Panc1 (cell line): ENCODE results near the gene RFXANK. TPM values are rescaled to one million over a fixed set of nuclear protein-coding genes. Genes with fewer than 3 reads are reported as not detected.
A peak's percentile ranks its signal among the peaks of the same experiment; 100 is the strongest.

ENCODE experiments used
- ATAC-seq: fragments of 200-7000 bp; cut with Tn5 transposase; 2 replicates; pipeline ENCODE4 v1.9.1; 2020; ENCODE audit warnings: mild to moderate bottlenecking, moderate library complexity
- BruUV-seq: library from RNA; stranded (reverse); fragments of 400-500 nt; replicated peaks from 2 replicates; lab custom pipeline; 2021; lab: Mats Ljungman, UMichigan
- CTCF ChIA-PET: fragments of 300-600 bp; sonication (Branson Sonifier 250); formaldehyde crosslinking; loops from one replicate; lab custom pipeline; 2022; ENCODE audit warnings: antibody characterized with exemption; lab: Charles Lee
- POLR2A ChIA-PET: fragments of 300-600 bp; sonication (Branson Sonifier 250); formaldehyde crosslinking; loops from one replicate; lab custom pipeline; 2022; ENCODE audit warnings: antibody characterized with exemption; lab: Charles Lee
- DNase-seq: peaks from one replicate; pipeline ENCODE4 v3.0.0-alpha.2; 2010; ENCODE audit warnings: low read depth, low spot score
- H3K27ac ChIP-seq: 2 replicates; pipeline ENCODE4 v1.5.1; 2011; ENCODE audit warnings: mild to moderate bottlenecking, low read length, inconsistent platforms
- H3K27me3 ChIP-seq: fragments of 200-500 bp; sonication (Bioruptor generic); 2 replicates; pipeline ENCODE4 v1.6.0; 2014; ENCODE audit warnings: low read length, inconsistent platforms; ENCODE audit not compliant: control insufficient read depth, insufficient read depth
- H3K36me3 ChIP-seq: fragments of 200-500 bp; sonication (Bioruptor generic); 2 replicates; pipeline ENCODE4 v1.5.1; 2014; ENCODE audit warnings: inconsistent platforms, mild to moderate bottlenecking, low read length, moderate library complexity; ENCODE audit not compliant: control insufficient read depth, insufficient read depth
- H3K4me1 ChIP-seq: 2 replicates; pipeline ENCODE4 v1.5.1; 2011; ENCODE audit warnings: inconsistent platforms, mild to moderate bottlenecking, low read length, moderate library complexity; ENCODE audit not compliant: control insufficient read depth, insufficient read depth
- H3K4me3 ChIP-seq, 2 experiments: 2 replicates each; pipeline ENCODE4 v1.5.1; 2011 to 2012; ENCODE audit warnings: low read depth in 2 of 2, low read length in 2 of 2, mild to moderate bottlenecking in 2 of 2, inconsistent platforms in 1 of 2, moderate library complexity in 1 of 2
- H3K9me3 ChIP-seq: fragments of 200-500 bp; sonication (Bioruptor generic); 2 replicates; pipeline ENCODE4 v1.5.1; 2014; ENCODE audit warnings: low read depth, mild to moderate bottlenecking, inconsistent platforms, low read length, moderate library complexity; ENCODE audit not compliant: control insufficient read depth, insufficient read depth
- POLR2AphosphoS5 ChIP-seq: IDR thresholded peaks from 2 replicates; pipeline ENCODE4 v1.6.1; 2012; ENCODE audit warnings: mild to moderate bottlenecking, low read depth, low read length, moderate library complexity
- SIN3A ChIP-seq: IDR thresholded peaks from 2 replicates; pipeline ENCODE4 v1.6.1; 2012; ENCODE audit warnings: low read depth, mild to moderate bottlenecking, low read length, moderate library complexity, borderline replicate concordance; ENCODE audit not compliant: insufficient read depth
- TCF7L2 ChIP-seq: IDR thresholded peaks from 2 replicates; pipeline ENCODE4 v1.6.1; 2011; ENCODE audit warnings: mild to moderate bottlenecking, low read depth, low read length, inconsistent platforms
- in situ Hi-C: cut with HindIII; loops from 2 replicates; pipeline ENCODE4 v1.10.0; 2016; ENCODE audit warnings: low sequenced_read_pairs, low pct_unique_long_range_greater_than_20kb
- intact Hi-C: fragments of 100-400 bp; cut with micrococcal nuclease; formaldehyde crosslinking; loops from one replicate; pipeline ENCODE4 v1.10.0; 2022; ENCODE audit not compliant: unreplicated experiment
- total RNA-seq: library from RNA; stranded (reverse); gene quantifications from one replicate; pipeline ENCODE4 v1.2.1, GENCODE V29; 2021; ENCODE audit not compliant: unreplicated experiment
- TF ChIP-seq, protein P1 (sequence below): fragments of 450-650 bp; IDR thresholded peaks from 2 replicates; pipeline ENCODE4 v1.5.1; 2017; ENCODE audit warnings: mild to moderate bottlenecking
- TF ChIP-seq, protein P2 (sequence below), 2 experiments: IDR thresholded peaks; 2 replicates each; pipeline ENCODE4 v1.6.1; 2011 to 2012; ENCODE audit warnings: low read depth in 2 of 2, control low read depth in 1 of 2, low read length in 1 of 2, mild to moderate bottlenecking in 1 of 2, moderate library complexity in 1 of 2; ENCODE audit not compliant: insufficient read depth in 1 of 2

RFXANK gene
- total RNA-seq, 1 experiment from 2014 or later, result 92.3 TPM

DNA sequence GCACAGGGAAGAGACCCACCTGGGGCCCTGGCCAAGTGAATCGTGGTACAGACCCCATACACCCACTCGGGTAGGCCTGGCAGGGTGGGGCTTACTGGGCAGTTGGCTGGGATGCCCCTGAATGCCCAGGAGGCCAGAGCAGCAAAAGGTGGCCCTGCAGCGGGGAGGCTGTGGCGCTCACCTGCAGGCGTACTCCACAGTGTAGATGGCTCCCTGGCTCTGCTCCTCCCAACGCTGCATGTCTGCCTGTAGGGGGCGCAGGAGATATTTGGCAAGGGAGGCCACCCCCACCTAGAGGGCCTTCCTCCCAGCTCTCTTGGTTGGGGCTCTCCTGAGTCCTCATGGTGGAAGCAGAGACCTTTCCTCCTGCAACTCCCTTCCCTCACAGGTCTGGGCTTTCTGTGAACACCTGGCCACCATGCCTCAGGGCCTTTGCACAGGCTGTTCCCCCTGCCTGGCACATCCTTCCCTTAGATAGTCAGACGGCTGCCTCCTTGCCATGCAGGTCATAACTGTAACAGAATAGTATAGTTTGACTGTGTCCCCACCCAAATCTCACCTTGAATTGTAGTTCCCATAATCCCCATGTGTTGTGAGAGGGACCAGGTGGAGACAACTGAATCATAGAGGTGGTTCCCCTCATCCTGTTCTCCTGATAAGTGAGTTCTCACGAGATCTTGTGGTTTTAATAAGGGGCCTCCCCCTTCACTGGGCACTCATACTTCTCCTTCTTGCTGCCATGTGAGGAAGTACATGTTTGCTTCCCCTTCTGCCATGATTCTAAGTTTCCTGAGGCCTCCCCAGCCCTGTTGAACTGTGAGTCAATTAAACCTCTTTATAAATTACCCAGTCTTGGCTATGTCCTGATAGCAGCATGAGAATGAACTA lies 6.0 kb upstream of the RFXANK start:
- no peak overlapping the region for H3K27ac ChIP-seq
- intact Hi-C loops, result no loop called here
- H3K4me3 ChIP-seq, result no peak overlapping the region
- TF ChIP-seq, protein P1, sequence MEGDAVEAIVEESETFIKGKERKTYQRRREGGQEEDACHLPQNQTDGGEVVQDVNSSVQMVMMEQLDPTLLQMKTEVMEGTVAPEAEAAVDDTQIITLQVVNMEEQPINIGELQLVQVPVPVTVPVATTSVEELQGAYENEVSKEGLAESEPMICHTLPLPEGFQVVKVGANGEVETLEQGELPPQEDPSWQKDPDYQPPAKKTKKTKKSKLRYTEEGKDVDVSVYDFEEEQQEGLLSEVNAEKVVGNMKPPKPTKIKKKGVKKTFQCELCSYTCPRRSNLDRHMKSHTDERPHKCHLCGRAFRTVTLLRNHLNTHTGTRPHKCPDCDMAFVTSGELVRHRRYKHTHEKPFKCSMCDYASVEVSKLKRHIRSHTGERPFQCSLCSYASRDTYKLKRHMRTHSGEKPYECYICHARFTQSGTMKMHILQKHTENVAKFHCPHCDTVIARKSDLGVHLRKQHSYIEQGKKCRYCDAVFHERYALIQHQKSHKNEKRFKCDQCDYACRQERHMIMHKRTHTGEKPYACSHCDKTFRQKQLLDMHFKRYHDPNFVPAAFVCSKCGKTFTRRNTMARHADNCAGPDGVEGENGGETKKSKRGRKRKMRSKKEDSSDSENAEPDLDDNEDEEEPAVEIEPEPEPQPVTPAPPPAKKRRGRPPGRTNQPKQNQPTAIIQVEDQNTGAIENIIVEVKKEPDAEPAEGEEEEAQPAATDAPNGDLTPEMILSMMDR, result peak; percentile 83; the same call in 1 of the 2 replicates
- TF ChIP-seq TCF7L2 (no peak), POLR2AphosphoS5 (no peak)
- TF ChIP-seq, protein P2, sequence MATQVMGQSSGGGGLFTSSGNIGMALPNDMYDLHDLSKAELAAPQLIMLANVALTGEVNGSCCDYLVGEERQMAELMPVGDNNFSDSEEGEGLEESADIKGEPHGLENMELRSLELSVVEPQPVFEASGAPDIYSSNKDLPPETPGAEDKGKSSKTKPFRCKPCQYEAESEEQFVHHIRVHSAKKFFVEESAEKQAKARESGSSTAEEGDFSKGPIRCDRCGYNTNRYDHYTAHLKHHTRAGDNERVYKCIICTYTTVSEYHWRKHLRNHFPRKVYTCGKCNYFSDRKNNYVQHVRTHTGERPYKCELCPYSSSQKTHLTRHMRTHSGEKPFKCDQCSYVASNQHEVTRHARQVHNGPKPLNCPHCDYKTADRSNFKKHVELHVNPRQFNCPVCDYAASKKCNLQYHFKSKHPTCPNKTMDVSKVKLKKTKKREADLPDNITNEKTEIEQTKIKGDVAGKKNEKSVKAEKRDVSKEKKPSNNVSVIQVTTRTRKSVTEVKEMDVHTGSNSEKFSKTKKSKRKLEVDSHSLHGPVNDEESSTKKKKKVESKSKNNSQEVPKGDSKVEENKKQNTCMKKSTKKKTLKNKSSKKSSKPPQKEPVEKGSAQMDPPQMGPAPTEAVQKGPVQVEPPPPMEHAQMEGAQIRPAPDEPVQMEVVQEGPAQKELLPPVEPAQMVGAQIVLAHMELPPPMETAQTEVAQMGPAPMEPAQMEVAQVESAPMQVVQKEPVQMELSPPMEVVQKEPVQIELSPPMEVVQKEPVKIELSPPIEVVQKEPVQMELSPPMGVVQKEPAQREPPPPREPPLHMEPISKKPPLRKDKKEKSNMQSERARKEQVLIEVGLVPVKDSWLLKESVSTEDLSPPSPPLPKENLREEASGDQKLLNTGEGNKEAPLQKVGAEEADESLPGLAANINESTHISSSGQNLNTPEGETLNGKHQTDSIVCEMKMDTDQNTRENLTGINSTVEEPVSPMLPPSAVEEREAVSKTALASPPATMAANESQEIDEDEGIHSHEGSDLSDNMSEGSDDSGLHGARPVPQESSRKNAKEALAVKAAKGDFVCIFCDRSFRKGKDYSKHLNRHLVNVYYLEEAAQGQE (IDR thresholded peaks at IDR 0.05; ENCODE audit: insufficient read depth in 1 of 2, low read depth in 2 of 2, low read length in 1 of 2), result no peak
- in situ Hi-C loops, result no loop called here
- H3K36me3 ChIP-seq, result no peaks in the 10 kb centered on the region; the same call in 1 of the 2 replicates
- H3K27me3 ChIP-seq, result no peaks in the 10 kb centered on the region
- ChIA-PET POLR2A (no interaction called here), CTCF (no interaction called here)
- DNase-seq (no peak), ATAC-seq (peak; percentile 91; the same call in 1 of the 2 replicates)
- no peaks in the 10 kb centered on the region for H3K4me1 ChIP-seq
- no TSS peak for BruUV-seq
- no peaks in the 10 kb centered on the region for H3K9me3 ChIP-seq

DNA sequence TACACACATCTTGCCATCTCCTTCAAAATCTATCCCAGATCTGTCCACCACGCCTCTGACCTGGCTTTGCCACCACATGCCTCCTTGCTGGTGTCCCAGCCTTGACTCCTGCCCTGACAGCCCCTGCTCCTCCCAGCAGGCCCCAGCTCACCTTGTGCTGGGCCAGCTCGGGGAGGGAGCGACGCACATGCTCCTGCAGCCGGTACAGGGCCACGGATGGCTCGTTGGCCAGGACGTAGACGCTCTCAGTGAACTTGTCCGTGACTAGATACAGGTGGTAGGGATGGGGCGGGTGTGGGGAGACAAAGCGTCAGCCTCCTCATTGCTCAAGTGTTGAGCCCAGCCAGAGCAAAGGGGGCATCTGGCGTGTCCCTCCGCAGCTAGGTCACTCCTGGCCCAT lies 5.3 kb upstream of the RFXANK start:
- Histone ChIP-seq H3K27ac (no peak overlapping the region), H3K4me3 (no peak overlapping the region), H3K4me1 (no peaks in the 10 kb centered on the region), H3K36me3 (no peaks in the 10 kb centered on the region; the same call in 1 of the 2 replicates), H3K27me3 (no peaks in the 10 kb centered on the region), H3K9me3 (no peaks in the 10 kb centered on the region)
- DNase-seq (no peak), ATAC-seq (no peak)
- in situ Hi-C loops (no loop called here), intact Hi-C loops (no loop called here)
- ChIA-PET POLR2A (no interaction called here), CTCF (no interaction called here)
- TF ChIP-seq TCF7L2 (no peak), POLR2AphosphoS5 (no peak), SIN3A (no peak)
- TF ChIP-seq, protein P1, result no peak
- TF ChIP-seq, protein P2 (IDR thresholded peaks at IDR 0.05; ENCODE audit: insufficient read depth in 1 of 2, low read depth in 2 of 2, low read length in 1 of 2), result no peak
- BruUV-seq, result no TSS peak
